ENCODE data around the gene WNT7B.

DNA sequence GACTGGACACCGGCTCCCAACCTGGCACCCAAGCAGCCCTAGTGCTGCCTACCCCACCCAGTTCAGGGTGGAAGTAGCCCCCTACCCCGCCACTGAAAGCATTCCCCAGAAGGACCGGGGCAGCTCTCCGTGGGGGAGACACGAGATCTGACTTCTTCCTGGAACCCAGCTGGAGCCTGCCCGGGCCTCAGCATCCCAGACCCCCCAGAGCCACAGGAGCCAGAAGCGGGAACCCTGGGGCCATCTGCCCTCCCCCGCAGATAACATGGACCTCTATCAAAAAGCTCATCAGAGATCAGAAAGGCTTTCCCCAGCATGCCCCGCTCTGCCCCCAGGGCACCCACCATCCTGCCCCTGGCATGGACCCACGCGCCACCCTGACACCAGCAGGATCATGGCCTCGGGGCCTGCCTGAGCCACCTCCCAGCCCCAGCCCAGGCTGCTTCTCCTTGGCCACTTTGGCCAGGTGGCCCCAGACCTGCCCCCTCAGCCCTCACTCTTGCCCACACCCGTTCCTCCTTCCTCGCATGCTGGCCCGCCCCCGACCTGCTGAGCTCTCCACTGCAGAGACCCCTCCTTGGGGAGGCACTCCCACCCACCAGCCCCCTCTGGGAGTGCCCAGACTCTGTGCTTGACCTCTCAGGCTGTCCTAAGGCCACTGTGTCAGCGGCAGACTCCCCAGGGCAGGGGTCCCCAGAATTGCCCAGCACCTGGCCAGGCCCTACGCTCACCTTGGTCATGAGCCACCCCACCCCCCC lies 17.1 kb downstream of the WNT7B start:
- TF ChIP-seq, protein P1, sequence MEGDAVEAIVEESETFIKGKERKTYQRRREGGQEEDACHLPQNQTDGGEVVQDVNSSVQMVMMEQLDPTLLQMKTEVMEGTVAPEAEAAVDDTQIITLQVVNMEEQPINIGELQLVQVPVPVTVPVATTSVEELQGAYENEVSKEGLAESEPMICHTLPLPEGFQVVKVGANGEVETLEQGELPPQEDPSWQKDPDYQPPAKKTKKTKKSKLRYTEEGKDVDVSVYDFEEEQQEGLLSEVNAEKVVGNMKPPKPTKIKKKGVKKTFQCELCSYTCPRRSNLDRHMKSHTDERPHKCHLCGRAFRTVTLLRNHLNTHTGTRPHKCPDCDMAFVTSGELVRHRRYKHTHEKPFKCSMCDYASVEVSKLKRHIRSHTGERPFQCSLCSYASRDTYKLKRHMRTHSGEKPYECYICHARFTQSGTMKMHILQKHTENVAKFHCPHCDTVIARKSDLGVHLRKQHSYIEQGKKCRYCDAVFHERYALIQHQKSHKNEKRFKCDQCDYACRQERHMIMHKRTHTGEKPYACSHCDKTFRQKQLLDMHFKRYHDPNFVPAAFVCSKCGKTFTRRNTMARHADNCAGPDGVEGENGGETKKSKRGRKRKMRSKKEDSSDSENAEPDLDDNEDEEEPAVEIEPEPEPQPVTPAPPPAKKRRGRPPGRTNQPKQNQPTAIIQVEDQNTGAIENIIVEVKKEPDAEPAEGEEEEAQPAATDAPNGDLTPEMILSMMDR (IDR thresholded peaks at IDR 0.05) = no peak
- no peak for TF ChIP-seq POLR2A (IDR thresholded peaks at IDR 0.05)
